Measurements from ENCODE around the gene CLEC3A. TPM values are rescaled to one million over a fixed set of nuclear protein-coding genes. Genes with fewer than 3 reads are reported as not detected.

CLEC3A gene
- not detected for total RNA-seq
- polyA plus RNA-seq = not detected
- long read RNA-seq, donor 1 = 0 reads
- long read RNA-seq, donor 2 = 0 reads
- long read RNA-seq, donor 3 = 0 reads
- long read RNA-seq, donor 4 = 0 reads
- long read RNA-seq, donor 5 = 0 reads

GRCh38 chr16:78022347-78023060 lies at the start of gene CLEC3A:
Gene CLEC3A (plus strand): TSS chr16:78022548. CDS start chr16:78022627, 79 bp downstream.
- peak in 1 of 3 donors; percentile 6 for DNase-seq

DNA sequence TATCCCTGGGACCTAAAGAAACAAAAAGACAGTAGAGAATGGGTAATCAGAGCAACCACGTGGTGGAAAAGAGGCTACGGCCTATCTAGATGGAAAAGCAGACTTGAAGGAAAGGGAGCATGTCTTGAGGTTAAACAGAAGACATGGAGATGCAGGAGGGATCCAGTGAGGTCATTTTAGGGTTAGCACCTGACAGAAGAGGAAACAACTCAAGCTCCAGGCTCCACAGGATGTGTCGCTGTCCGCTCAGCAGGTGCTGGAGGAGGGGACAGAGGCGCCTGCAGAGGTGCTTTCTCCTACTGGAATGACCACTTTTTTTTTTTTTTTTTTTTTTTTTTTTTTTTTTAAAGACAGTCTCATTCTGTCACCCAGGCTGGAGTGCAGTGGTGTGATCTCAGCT lies 47.5 kb upstream of the CLEC3A start:
- TF ChIP-seq CTCF (IDR thresholded peaks at IDR 0.05; ENCODE audit: control extremely low read depth, extremely low read depth) = no peak
- WGBS, 2 donors = 70 to 79% methylated on average over 5 of the region's 5 CpGs
- DNase-seq (peak; percentile 45 to 52 (median 48)), ATAC-seq (ENCODE audit: insufficient read depth, low FRiP score) (no peak)
- no peak overlapping the region for H3K27ac ChIP-seq (ENCODE audit: low read depth in 1 of 2, low read length in 1 of 2)
- no peaks in the 10 kb centered on the region for H3K36me3 ChIP-seq (ENCODE audit: control insufficient read depth in 4 of 4, insufficient read depth in 4 of 4, low read length in 4 of 4)
- H3K4me3 ChIP-seq = no peak overlapping the region
- H3K27me3 ChIP-seq (ENCODE audit: control insufficient read depth in 3 of 3, insufficient read depth in 3 of 3, low read length in 2 of 3) = no peaks in the 10 kb centered on the region
- no peak overlapping the region for H3K9ac ChIP-seq (ENCODE audit: insufficient read depth in 1 of 2, low read length in 2 of 2)
- H3K9me3 ChIP-seq (ENCODE audit: control insufficient read depth in 4 of 4, insufficient read depth in 3 of 4, low read length in 3 of 4) = no peaks in the 10 kb centered on the region
- peaks cover 0 to 16% (median 0%) of the 10 kb centered on the region in 5 donors for H3K4me1 ChIP-seq (ENCODE audit: control insufficient read depth in 5 of 5, insufficient read depth in 5 of 5, low read length in 5 of 5)

More at GRCh38 chr16:78022347-78023060, at the start of gene CLEC3A:
- no peak within 1 kb of the TSS for H3K4me3 ChIP-seq
- H3K27ac ChIP-seq (ENCODE audit: low read depth in 1 of 2, low read length in 1 of 2) = no peak within 1 kb of the TSS
- H3K9ac ChIP-seq (ENCODE audit: insufficient read depth in 1 of 2, low read length in 2 of 2) = no peak within 1 kb of the TSS
- H3K4me1 ChIP-seq (ENCODE audit: control insufficient read depth in 5 of 5, insufficient read depth in 5 of 5, low read length in 5 of 5) = no peaks in the 10 kb centered on the region
- no peaks in the 10 kb centered on the region for H3K27me3 ChIP-seq (ENCODE audit: control insufficient read depth in 3 of 3, insufficient read depth in 3 of 3, low read length in 2 of 3)
- no peaks in the 10 kb centered on the region for H3K9me3 ChIP-seq (ENCODE audit: control insufficient read depth in 4 of 4, insufficient read depth in 3 of 4, low read length in 3 of 4)
- no peaks in the 10 kb centered on the region for H3K36me3 ChIP-seq (ENCODE audit: control insufficient read depth in 4 of 4, insufficient read depth in 4 of 4, low read length in 4 of 4)
- ATAC-seq (ENCODE audit: insufficient read depth, low FRiP score) = no peak
- WGBS, 2 donors = 48 to 74% methylated on average over 5 of the region's 5 CpGs
- TF ChIP-seq CTCF (IDR thresholded peaks at IDR 0.05; ENCODE audit: control extremely low read depth, extremely low read depth) = no peak

- no peak overlapping the region for H3K9ac ChIP-seq (ENCODE audit: insufficient read depth in 1 of 2, low read length in 2 of 2)
- no peak for DNase-seq
- H3K36me3 ChIP-seq (ENCODE audit: control insufficient read depth in 4 of 4, insufficient read depth in 4 of 4, low read length in 4 of 4) = no peaks in the 10 kb centered on the region
- no peak for TF ChIP-seq CTCF (IDR thresholded peaks at IDR 0.05; ENCODE audit: control extremely low read depth, extremely low read depth)
- peaks cover 0 to 5% (median 0%) of the 10 kb centered on the region in 5 donors for H3K4me1 ChIP-seq (ENCODE audit: control insufficient read depth in 5 of 5, insufficient read depth in 5 of 5, low read length in 5 of 5)
- H3K27ac ChIP-seq (ENCODE audit: low read depth in 1 of 2, low read length in 1 of 2) = no peak overlapping the region
- H3K27me3 ChIP-seq (ENCODE audit: control insufficient read depth in 3 of 3, insufficient read depth in 3 of 3, low read length in 2 of 3) = no peaks in the 10 kb centered on the region
- 45 to 62% methylated on average over 3 of the region's 3 CpGs for WGBS, 2 donors
- ATAC-seq (ENCODE audit: insufficient read depth, low FRiP score) = no peak
- H3K4me3 ChIP-seq = no peak overlapping the region
- H3K9me3 ChIP-seq (ENCODE audit: control insufficient read depth in 4 of 4, insufficient read depth in 3 of 4, low read length in 3 of 4) = no peaks in the 10 kb centered on the region
These were observed 46.4 kb upstream of the CLEC3A start for GRCh38 chr16:77975942-77976341.

Data from lung (tissue), 16 donors.